Colonic mucosa (tissue), 4 donors: ENCODE measurements around the gene ATXN7L1. TPM values are rescaled to one million over a fixed set of nuclear protein-coding genes. Genes with fewer than 3 reads are reported as not detected.

Experiments used
- DNase-seq: peaks from one replicate; pipeline ENCODE4 v3.0.0-alpha.2; 2020
- H3K27ac ChIP-seq: fragments of 200-600 bp; one replicate; pipeline ENCODE4 v1.8.0; 2021
- H3K27me3 ChIP-seq: fragments of 200-600 bp; one replicate; pipeline ENCODE4 v1.8.0; 2021
- H3K36me3 ChIP-seq: fragments of 200-600 bp; one replicate; pipeline ENCODE4 v1.8.0; 2021
- H3K4me1 ChIP-seq: fragments of 200-600 bp; one replicate; pipeline ENCODE4 v1.8.0; 2021; ENCODE audit warnings: mild to moderate bottlenecking
- H3K4me3 ChIP-seq: fragments of 200-600 bp; one replicate; pipeline ENCODE4 v1.8.0; 2021
- H3K9ac ChIP-seq, 2 donors: one replicate each; pipeline ENCODE4 v1.7.0; 2013; ENCODE audit warnings: control low read depth in 2 of 2, low read depth in 2 of 2, low read length in 2 of 2
- H3K9me3 ChIP-seq: fragments of 200-600 bp; one replicate; pipeline ENCODE4 v1.8.0; 2021
- intact Hi-C: fragments of 100-400 bp; cut with DNase I; formaldehyde crosslinking; loops from one replicate; pipeline ENCODE4 v1.14.1; 2022
- total RNA-seq, 2 donors: library from RNA; stranded (reverse); fragmentation: NEBNext Ultra II Directional in 1 of 2; extraction: Animal tissue kit (Norgen Biotek cat#: 25700) in 1 of 2; gene quantifications; one replicate each; pipeline ENCODE4 v1.2.1, GENCODE V29; 2021
- TF ChIP-seq, protein P1 (sequence below): fragments of 200-600 bp; IDR thresholded peaks from one replicate; pipeline ENCODE4 v1.8.0; 2022; ENCODE audit warnings: antibody characterized with exemption, mild to moderate bottlenecking
- donor health status: healthy.
- donor health status: DM: no; HTN: no; CAD: no.
- donor health status: DM: no; HTN: no; CAD: no.

The ATXN7L1 gene
- total RNA-seq, 2 donors from 2014 or later = 13.0 to 15.1 TPM

DNA sequence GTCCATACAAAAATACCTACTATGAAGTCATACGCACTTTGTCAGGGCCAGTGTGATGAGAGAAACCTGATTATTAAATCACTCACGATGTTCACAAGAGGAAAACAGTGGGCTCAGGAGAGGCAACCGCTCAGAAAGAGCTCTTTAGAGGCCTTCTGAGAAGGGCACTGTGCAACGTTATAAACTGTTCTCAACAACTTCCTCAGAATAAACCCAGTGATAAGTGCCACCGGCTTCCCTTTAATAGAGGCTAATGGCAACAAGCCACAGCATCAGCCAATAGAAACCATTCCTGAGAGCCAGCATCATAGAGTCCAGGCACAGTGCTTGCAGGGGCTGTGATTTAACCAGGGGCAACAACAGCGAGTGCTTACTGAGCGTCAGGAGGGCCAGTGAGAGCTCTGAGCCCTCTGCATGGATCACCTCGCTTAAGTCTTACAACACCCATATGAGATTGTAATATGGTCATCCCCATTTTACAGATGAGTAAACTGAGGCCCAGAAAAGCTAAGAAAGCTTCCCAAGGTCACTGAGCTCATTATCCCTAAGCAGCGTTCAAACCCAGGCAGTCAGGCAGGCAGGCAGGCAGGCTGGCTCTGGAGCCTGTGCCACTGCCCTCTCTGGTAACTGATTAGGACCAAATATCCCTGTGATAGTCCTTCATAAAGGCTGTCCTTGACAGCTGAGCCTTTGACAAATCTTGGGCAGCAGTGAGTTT lies 30.9 kb upstream of the ATXN7L1 start:
- Histone ChIP-seq H3K36me3 (no peaks in the 10 kb centered on the region), H3K9ac (no peak overlapping the region), H3K27ac (no peak overlapping the region), H3K4me1 (no peaks in the 10 kb centered on the region), H3K27me3 (no peaks in the 10 kb centered on the region), H3K4me3 (no peak overlapping the region), H3K9me3 (no peaks in the 10 kb centered on the region)
- TF ChIP-seq, protein P1, sequence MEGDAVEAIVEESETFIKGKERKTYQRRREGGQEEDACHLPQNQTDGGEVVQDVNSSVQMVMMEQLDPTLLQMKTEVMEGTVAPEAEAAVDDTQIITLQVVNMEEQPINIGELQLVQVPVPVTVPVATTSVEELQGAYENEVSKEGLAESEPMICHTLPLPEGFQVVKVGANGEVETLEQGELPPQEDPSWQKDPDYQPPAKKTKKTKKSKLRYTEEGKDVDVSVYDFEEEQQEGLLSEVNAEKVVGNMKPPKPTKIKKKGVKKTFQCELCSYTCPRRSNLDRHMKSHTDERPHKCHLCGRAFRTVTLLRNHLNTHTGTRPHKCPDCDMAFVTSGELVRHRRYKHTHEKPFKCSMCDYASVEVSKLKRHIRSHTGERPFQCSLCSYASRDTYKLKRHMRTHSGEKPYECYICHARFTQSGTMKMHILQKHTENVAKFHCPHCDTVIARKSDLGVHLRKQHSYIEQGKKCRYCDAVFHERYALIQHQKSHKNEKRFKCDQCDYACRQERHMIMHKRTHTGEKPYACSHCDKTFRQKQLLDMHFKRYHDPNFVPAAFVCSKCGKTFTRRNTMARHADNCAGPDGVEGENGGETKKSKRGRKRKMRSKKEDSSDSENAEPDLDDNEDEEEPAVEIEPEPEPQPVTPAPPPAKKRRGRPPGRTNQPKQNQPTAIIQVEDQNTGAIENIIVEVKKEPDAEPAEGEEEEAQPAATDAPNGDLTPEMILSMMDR = no peak
- DNase-seq = no peak
- intact Hi-C loops = no loop called here

DNA sequence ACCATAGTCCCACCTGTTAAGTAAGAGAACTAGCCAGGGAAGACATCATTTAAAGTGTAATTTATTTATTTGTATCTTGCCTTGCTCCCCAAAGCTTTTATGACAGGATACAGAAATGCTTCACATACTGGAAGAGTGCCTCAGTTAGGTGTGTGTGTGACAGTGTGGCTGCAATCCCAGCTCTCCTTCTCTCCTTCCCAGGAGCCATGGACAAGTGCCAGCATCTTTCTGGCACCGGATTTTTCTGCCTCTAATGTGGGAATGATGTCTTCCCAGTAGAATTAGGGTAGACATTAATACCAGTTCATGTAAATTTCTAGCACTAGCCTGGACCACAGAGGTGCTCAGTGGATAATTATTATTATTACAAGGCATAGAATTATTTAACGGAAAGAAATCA lies 30.3 kb upstream of the ATXN7L1 start:
- TF ChIP-seq, protein P1 = no peak
- DNase-seq = no peak
- Histone ChIP-seq H3K4me1 (no peaks in the 10 kb centered on the region), H3K9me3 (no peaks in the 10 kb centered on the region), H3K4me3 (no peak overlapping the region), H3K27me3 (no peaks in the 10 kb centered on the region), H3K9ac (no peak overlapping the region), H3K27ac (no peak overlapping the region), H3K36me3 (no peaks in the 10 kb centered on the region)
- intact Hi-C loops = no loop called here

DNA sequence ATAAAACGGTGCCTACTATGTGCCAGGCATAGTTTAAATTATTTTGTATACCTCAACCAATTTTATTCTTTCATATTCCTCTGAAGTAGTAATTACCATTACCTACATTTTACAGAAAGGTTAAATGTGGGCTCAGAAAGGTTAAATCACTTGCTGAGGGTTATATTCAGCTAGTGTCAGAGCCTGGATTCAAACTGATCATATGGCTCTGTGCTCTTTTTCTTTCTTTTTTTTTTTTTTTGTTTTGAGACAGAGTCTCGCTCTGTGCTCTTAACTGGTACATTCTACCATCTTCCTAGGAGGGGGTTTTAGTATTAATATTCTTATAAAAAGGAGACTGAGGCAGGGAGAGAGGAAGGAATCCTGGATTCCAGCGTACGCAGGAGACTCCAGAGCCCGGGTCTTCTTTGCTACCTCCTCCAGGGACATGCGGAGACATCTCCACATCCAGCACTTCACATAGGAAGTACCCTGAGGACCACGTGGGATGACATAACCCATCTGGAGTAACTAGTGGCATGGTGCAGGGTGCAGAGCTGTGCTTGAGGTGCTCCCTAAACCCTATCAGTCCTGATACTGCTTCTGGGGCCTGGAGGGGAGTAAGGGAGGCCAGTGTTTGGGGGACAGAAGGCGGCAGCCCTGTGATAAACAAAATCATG lies 29.6 kb upstream of the ATXN7L1 start:
- Histone ChIP-seq H3K4me3 (no peak overlapping the region), H3K27ac (no peak overlapping the region), H3K36me3 (no peaks in the 10 kb centered on the region), H3K4me1 (no peaks in the 10 kb centered on the region), H3K9ac (no peak overlapping the region), H3K27me3 (no peaks in the 10 kb centered on the region), H3K9me3 (no peaks in the 10 kb centered on the region)
- intact Hi-C loops = no loop called here
- TF ChIP-seq, protein P1 = no peak
- no peak for DNase-seq

DNA sequence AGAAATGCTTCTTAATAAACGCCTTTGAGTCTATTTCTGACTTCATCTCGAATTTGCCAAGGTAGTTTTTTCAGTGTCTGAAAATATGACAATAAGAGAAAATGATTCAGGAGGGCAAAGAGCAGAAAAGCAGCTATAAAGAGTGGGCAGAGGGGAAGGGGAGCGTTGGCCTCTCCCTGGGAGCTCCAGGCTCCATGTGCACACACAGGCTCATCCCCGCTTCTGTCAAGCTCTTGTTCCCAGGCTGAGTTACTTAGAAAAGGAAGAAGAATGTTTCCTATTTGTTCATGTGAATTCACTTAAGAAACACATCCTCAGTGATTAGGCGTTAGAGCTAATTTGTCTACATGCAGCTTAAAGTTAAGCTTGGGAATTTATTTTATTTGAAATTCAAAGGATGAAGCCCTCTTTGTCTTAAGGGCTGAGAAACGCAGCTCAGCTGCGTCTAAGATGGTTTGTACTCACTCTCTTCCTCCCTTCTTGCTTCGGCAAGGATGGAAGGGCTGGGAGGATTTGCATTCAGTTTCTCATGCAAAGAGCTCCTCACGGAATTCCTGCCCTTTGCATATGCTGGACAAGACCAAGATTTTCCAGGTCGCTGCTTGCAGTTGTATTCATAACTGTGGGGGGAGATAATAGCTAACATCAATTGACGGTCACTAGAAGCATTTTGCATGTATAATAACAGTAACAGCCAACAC lies 29.0 kb upstream of the ATXN7L1 start:
- Histone ChIP-seq H3K9ac (no peak overlapping the region), H3K27ac (no peak overlapping the region), H3K4me1 (no peaks in the 10 kb centered on the region), H3K4me3 (no peak overlapping the region), H3K36me3 (no peaks in the 10 kb centered on the region), H3K27me3 (no peaks in the 10 kb centered on the region), H3K9me3 (no peaks in the 10 kb centered on the region)
- intact Hi-C loops = no loop called here
- no peak for DNase-seq
- TF ChIP-seq, protein P1 = no peak

DNA sequence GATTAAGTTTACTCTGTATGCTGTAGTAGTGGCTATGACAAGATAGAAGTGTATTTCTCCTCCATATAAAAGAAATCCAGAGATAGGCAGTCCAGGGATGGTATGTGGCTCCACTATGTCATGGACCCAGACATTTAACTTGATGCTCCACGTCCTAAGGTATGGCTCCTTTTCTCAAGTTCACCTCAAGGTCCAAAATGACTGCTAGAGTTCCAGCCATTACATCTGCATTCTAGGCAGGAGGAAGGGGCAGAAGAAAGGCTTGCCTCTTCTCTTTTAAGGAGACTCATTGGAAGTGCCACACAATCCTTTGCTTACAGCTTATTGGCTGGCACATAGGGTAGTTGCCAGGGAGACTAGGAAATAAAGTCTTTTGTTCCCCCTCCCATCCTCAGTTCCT lies 27.7 kb upstream of the ATXN7L1 start:
- Histone ChIP-seq H3K9me3 (no peaks in the 10 kb centered on the region), H3K27me3 (no peaks in the 10 kb centered on the region), H3K4me1 (no peaks in the 10 kb centered on the region), H3K4me3 (no peak overlapping the region), H3K9ac (no peak overlapping the region), H3K27ac (no peak overlapping the region), H3K36me3 (no peaks in the 10 kb centered on the region)
- intact Hi-C loops = no loop called here
- TF ChIP-seq, protein P1 = no peak
- no peak for DNase-seq
